ENCODE data around the gene ATG2A.

Gene ATG2A

GRCh38 chr11:64868904-64869570 lies 48.0 kb downstream of the ATG2A start:
- DNase-seq = no peak

GRCh38 chr11:64867748-64868462 lies 49.1 kb downstream of the ATG2A start:
- no peak for DNase-seq

- DNase-seq = no peak
These were observed 50.9 kb downstream of the ATG2A start for GRCh38 chr11:64866173-64866491.

- no peak for DNase-seq
These were observed 51.5 kb downstream of the ATG2A start for GRCh38 chr11:64865286-64866172.

GRCh38 chr11:64864473-64865285 lies 52.3 kb downstream of the ATG2A start:
- DNase-seq = no peak

- no peak for DNase-seq
These were observed 52.9 kb downstream of the ATG2A start for GRCh38 chr11:64864135-64864472.

- no peak for DNase-seq
These were observed 53.5 kb downstream of the ATG2A start for GRCh38 chr11:64863391-64864060.

GRCh38 chr11:64862987-64863390 lies 54.0 kb downstream of the ATG2A start:
- DNase-seq = no peak

- DNase-seq = no peak
These were observed 55.6 kb downstream of the ATG2A start for GRCh38 chr11:64861227-64861975.

- peak; percentile 64 to 76 for DNase-seq
These were observed 57.2 kb downstream of the ATG2A start for GRCh38 chr11:64859542-64860414.

- peak; percentile 61 to 65 for DNase-seq
These were observed 58.3 kb downstream of the ATG2A start for GRCh38 chr11:64858467-64859263.

GRCh38 chr11:64857485-64857884 lies 59.5 kb downstream of the ATG2A start:
- DNase-seq = no peak

- peak in 1 of 2 donors; percentile 82 for DNase-seq
These were observed 60.4 kb downstream of the ATG2A start for GRCh38 chr11:64856382-64857227.

- no peak for DNase-seq
These were observed 61.3 kb downstream of the ATG2A start for GRCh38 chr11:64855596-64856304.

GRCh38 chr11:64854534-64855502 lies 62.2 kb downstream of the ATG2A start:
- DNase-seq = peak; percentile 40 to 76

GRCh38 chr11:64854157-64854533 lies 62.9 kb downstream of the ATG2A start:
- DNase-seq = no peak

GRCh38 chr11:64853709-64854108 lies 63.3 kb downstream of the ATG2A start:
- peak in 1 of 2 donors; percentile 49 for DNase-seq

All from CD4-positive, alpha-beta T cell treated with Interleukin-1 beta for 1 hour (primary cell).